ENCODE data around the gene GOLGA6L2.
"Not testable (repeated sequence)": the region's sequence is repeated elsewhere in the genome, so short reads cannot be mapped to it uniquely, and the experiment has no call there.

GOLGA6L2 gene, protein sequence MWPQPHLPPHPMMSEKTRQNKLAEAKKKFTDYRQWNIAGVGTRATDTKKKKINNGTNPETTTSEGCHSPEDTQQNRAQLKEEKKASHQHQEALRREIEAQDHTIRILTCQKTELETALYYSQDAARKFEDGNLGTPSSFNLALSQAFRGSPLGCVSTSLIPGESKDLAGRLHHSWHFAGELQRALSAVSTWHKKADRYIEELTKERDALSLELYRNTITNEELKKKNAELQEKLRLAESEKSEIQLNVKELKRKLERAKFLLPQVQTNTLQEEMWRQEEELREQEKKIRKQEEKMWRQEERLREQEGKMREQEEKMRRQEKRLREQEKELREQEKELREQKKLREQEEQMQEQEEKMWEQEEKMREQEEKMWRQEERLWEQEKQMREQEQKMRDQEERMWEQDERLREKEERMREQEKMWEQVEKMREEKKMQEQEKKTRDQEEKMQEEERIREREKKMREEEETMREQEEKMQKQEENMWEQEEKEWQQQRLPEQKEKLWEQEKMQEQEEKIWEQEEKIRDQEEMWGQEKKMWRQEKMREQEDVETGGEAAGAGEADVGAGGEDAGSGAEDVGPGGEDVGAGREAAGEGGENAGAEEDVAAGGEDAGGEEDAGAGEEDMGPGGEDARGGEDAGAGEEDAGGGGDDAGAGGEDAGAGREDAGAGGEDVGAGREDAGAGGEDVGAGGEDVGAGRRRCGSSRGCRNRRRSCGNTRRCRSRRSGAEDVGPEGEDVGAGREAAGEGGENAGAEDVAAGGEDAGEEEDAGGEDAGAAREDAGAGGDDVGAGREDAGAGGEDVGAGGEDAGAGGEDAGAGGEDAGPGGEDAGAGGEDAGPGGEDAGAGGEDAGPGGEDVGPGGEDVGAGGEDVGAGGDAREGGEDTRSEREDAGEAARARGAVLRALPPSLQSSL

GRCh38 chr15:23447107-23447500 is at the start of gene GOLGA6L2:
GOLGA6L2 (minus strand) TSS chr15:23447243; CDS start chr15:23447181, 62 bp downstream.
- DNase-seq = no peak

GRCh38 chr15:23484870-23485269 is 37.8 kb upstream of the GOLGA6L2 start:
- DNase-seq = no peak

- no peak for DNase-seq
These were observed 36.8 kb upstream of the GOLGA6L2 start for GRCh38 chr15:23483821-23484299.

DNA sequence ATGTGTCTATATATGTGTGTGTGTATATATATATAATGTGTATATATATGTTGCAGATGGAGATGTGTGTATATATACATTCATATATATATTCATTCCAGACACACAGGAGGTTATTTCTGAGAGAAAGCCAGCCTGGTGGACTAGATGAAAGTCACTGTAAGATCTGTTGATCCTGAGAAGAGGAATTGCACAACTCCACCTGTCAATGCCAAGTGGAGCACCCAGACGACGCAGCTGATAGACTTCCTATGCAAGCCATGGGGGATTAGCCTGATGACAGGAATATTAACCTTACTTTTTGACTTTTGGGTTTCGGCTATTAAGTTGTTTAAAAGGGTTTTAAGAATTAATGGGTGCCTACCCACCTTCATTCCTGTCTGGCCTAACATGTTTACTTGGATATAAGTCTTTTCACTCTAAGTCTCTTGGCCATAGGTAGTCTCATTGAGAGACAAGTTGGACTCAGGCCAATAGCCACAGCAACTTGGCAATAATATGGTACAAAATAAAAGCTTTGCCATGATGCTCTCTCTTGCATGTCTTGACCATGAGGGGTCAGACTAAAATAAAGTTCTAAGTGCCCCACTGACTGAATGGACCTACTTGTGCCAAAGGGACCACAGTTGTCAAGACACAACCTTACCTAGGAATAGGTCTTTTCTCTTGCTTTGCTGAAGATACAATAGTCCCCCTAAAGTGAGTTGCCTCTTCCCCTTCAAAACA is 35.9 kb upstream of the GOLGA6L2 start:
- no peak for DNase-seq

GRCh38 chr15:23482228-23482627 is 35.2 kb upstream of the GOLGA6L2 start:
- no peak for DNase-seq

DNA sequence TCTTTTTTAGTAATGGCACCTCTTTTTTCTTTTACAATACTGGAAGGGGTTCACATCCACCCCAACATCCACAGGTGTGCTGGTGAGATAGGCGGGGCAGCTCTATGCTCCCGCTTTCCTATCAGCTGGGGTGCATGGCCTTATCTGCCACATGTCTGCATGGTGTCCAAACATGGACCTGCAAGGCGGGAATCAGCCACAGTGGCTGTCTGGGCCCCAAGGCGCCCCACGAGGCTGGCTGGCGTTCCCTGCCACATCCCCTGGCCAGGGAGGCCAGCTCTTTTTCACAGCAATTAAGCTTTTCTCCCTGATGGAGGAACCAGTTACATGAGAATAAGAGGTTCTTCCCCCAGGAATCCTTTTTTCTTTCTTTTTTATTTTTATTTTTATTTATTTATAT is 30.9 kb upstream of the GOLGA6L2 start:
- no peak for DNase-seq

- DNase-seq = no peak
These were observed 25.6 kb upstream of the GOLGA6L2 start for GRCh38 chr15:23472678-23473077.

DNA sequence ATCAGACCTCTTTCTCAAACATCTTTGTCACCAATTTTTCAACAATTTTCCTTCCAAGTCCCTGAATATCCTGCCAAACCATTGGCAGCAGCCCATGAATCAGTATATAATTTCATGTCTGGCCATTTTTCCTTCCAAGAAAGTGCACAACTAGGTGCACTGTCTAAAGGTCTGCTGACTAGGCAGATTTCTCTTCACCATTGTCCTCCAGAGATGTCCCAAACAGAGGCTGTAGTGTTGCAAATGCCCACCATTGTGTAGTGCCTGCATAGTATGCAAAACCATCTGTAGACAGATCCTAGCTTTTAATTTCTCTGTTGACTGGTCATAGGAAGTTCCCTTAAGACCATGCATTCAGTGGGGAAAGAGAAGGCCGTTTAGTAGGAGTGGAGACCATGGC is 25.0 kb upstream of the GOLGA6L2 start:
- no peak for DNase-seq

DNA sequence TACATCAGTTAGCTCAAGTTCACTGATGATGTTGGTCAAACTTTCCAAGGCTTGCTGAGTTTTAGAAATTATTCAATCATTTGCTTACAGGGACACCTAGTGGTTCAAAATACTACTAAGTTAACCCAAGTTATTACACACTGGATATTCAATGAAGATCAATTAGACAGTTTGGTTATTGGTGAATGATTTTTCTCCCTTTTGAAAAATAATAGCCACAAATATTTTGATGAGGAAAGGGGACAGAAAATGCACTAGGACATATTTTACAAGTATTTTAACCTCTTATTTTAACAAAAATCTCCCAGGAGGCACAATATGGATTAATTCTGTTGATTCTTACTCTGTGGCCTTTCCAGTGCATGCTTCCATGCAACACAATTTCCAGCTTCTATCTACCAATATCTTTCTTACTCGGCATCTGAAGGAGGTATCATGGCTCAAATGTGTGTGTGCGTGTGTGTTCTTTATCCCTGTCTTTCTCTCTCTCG is 20.1 kb upstream of the GOLGA6L2 start:
- DNase-seq = no peak

DNA sequence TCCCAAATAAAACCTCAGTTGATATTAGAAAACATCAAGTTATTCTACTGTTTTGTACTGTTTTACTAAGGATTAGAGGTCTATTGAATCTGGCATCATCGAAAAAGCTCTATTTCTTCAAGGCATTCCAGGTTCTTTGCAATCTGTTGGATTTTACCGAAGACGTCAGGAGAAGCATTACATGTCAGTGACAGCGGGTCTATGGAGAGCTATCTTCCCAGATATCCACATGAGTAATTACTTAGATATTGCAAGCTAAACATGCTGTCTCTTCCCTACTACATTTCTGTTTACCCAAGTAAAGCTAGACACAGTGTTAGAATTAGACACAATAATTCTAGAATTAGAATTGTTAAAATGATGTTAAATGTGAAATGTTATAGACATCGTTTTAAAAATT is 10.8 kb upstream of the GOLGA6L2 start:
- DNase-seq = no peak

DNA sequence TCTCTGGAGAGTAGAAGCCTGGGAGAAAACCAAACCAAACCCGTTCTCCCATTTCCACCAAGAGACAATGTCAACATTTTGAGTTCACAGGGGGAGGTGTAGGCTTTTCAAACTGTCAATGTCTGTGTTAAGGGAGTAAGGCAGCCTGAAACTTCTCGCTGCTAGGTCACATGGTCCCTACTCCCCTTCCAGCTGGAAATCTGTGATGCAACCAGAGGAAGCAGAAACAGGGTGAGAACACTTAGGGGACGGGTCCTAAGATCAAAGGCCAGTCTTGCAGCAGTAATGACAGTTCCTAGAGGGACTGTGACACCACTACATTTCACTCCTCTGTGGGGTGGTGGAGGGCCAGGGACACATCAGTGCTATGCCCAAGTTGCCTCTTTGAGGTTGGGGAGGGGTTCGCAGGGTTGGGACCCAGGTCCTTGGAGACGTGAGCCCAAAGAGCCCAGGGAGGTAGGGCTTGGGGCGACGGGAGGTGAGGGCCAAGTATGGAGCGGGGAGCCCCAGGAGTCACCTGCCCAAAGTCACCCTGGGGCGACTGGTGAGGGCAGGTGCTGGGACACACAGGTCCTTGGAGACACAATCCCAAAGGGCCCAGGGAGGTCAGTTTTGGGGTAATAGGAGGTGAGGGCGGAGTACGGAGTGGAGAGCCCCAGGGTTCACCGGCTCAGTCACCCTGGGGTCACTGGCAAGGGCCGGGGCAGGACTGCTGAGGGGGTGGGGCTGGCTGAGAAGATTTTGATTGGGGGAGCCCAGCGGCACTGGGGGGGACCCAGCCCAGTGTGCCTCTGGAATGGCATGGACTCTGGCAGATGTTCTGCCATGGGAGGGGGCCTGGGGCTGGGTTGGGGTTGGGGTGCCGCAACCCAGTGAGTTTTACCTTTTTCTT is 582 bp downstream of the GOLGA6L2 start:
- DNase-seq = no peak

DNA sequence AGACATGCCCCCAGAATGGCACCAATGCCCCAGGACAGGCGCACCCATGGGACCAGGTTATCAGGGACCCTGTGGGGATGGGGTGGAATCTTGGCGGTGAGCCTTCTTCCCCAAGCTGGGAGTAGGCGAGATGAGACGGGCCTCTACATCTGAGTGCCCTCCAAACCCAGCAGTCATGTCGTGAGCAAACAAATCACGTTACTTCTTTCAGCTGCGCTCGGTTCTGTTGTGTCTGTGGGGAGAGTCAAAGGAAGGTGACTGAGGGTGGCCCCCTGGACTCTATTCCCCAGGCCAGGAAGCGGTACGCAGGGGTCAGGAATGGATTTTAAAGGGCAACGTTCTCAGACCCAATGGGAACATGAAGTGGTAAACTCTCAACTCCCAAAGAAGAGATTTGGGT is 2.8 kb downstream of the GOLGA6L2 start:
- DNase-seq = no peak

GRCh38 chr15:23441204-23441603 is 5.8 kb downstream of the GOLGA6L2 start:
- no peak for DNase-seq

- no peak for DNase-seq
These were observed 6.4 kb downstream of the GOLGA6L2 start for GRCh38 chr15:23440596-23440995.

DNA sequence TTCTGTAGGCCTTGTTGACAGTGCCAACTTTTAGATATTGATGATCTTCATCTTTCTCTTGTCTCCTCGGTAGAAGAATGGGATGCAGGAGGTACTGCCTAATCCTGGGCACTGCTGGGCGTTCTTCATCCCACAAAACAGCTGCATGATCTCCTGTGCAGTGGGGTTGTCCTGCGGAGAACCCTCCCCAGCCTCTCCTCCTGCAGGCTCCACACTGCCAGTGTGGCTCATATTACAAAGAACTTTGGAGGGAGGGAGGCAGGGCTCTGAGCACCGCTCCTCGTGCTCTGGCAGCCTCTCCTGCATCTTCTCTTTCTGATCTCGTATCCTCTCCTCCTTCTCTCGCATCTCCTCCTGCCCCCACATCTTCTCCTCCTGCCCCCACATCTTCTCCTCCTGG is 7.5 kb downstream of the GOLGA6L2 start:
- DNase-seq = no peak

DNA sequence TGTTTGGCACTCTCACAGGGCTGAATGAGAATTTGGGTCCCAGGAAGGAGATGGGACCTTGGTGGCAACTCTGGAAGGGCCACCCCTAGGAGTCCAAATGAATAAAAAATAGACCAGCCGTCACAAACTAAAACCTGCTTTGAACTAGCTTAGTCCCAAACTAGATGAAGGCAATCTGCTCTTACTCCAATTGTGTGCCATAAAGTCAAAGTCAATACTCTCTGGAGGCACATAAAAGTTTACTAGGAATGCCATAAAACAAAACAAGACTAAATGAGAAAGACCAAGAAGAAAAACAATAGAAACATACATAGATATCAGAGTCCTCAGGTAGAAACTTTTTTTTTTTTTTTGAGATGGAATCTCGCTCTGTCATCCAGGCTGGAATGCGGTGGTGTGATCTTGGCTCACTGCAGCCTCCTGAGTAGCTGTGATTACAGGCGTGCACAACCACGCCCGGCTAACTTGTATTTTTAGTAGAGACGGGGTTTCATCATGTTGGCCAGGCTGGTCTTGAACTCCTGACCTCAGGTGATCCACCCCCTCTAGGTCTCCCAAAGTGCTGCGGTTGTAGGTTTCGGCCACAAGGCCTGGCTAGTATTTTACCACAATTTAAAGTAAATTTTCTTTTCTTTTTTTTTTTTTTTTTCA is 8.1 kb downstream of the GOLGA6L2 start:
- no peak for DNase-seq

DNA sequence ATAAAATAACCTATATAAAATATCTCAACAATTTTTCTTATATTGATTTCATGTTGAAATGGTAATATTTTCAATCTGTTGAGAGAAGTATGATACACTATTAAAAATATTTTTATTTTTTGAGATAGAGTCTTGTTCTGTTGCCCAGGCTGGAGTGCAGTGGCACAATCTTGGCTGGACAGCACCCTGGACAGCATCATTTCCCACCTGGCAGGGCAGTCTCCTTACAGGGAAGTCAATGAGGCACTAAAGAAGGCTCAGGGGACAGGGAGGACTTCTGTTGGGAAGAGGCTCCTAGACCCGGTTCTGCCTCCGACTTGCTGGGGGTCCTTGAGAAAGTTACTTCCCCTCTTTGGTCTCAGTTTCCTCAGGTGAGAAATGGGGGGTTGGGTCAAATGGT is 9.4 kb downstream of the GOLGA6L2 start:
- no peak for DNase-seq

DNA sequence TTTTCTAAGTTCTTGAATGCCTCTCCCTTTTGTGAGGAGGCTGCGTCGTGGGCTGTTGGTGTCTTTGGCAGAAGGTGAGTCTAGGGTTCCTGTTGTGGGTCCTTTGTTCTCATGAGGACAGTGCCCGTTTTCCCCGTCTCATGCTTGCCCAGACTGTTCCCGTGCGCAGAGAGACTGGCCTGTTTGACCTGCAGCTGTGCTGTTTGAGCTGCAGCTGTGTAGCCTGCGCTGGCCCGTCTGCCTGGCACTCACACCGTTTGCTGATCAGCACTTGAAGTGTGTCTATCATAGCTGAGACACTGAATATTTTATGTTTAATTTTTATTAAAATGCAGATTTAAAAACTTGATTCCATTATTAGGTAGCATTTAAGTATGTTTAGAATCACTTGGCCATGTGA is 9.9 kb downstream of the GOLGA6L2 start:
- no peak for DNase-seq

DNA sequence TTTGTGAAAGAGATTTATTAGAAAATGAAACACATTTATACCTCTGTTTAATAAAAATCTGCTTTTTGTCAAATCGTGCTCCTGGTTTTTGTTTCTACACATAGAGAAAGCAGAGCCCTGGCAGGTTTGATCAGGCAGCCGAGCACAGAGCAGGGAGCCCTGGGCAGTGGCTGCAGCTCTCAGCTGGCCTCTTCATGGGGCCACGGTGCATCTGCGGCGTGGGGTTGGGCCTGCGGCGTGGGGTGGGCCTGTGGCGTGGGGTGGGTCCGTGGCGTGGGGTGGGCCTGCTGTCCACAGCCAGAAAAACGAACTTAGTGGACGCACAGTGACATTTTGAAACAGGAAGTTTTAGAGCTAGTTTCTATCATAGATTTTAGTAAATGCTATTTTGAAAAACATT is 10.6 kb downstream of the GOLGA6L2 start:
- DNase-seq = no peak

GRCh38 chr15:23434699-23435098 is 12.3 kb downstream of the GOLGA6L2 start:
- not testable (repeated sequence) for DNase-seq

- DNase-seq = not testable (repeated sequence)
These were observed 21.7 kb downstream of the GOLGA6L2 start for GRCh38 chr15:23425327-23425726.

All from activated CD4-positive, alpha-beta T cell treated with anti-CD3 and anti-CD28 coated beads, Interleukin-2, amount 50 U/mL, for 4 hours (primary cell).